IMR-90 (cell line): ENCODE data around the gene SMIM10L1. TPM values are rescaled to one million over a fixed set of nuclear protein-coding genes. Genes with fewer than 3 reads are reported as not detected.

Experiments
- ATAC-seq: fragments of 200-7000 bp; cut with Tn5 transposase; 2 replicates; pipeline ENCODE4 v1.9.1; 2020; ENCODE audit warnings: low read depth, mild to moderate bottlenecking, moderate library complexity
- BruUV-seq: library from RNA; stranded (reverse); fragments of 400-500 nt; replicated peaks from 2 replicates; lab custom pipeline; 2021; lab: Mats Ljungman, UMichigan
- CTCF ChIA-PET: fragments of 300-600 bp; formaldehyde crosslinking; extraction: SDS; loops from one replicate; lab custom pipeline; 2021; ENCODE audit warnings: antibody characterized with exemption; lab: Yijun Ruan, JAX
- POLR2A ChIA-PET: fragments of 300-600 bp; sonication (Branson Sonifier 250); formaldehyde crosslinking; loops from one replicate; lab custom pipeline; 2022; ENCODE audit warnings: antibody characterized with exemption; ENCODE audit not compliant: unreplicated experiment; lab: Charles Lee
- DNase-seq: peaks from one replicate; pipeline ENCODE4 v3.0.0; 2013
- H2AFZ ChIP-seq: replicated peaks from 2 replicates; pipeline ENCODE3; 2013; ENCODE audit warnings: low read length, mild to moderate bottlenecking; ENCODE audit not compliant: poor library complexity
- H2AK5ac ChIP-seq: 2 replicates; pipeline ENCODE4 v1.6.1; 2013; ENCODE audit warnings: low read depth, low read length, inconsistent platforms
- H2AK9ac ChIP-seq: replicated peaks from 2 replicates; pipeline ENCODE3; 2013; ENCODE audit warnings: mild to moderate bottlenecking, low read depth, low read length, moderate library complexity; ENCODE audit not compliant: poor library complexity
- H2BK120ac ChIP-seq: 2 replicates; pipeline ENCODE4 v1.6.1; 2013; ENCODE audit warnings: low read depth, low read length, inconsistent platforms
- H2BK15ac ChIP-seq: 3 replicates; pipeline ENCODE4 v1.6.1; 2013; ENCODE audit warnings: low read depth, low read length, inconsistent platforms
- H2BK20ac ChIP-seq: 2 replicates; pipeline ENCODE4 v1.6.1; 2013; ENCODE audit warnings: low read depth, mild to moderate bottlenecking, inconsistent platforms, low read length, moderate library complexity
- H2BK5ac ChIP-seq: 2 replicates; pipeline ENCODE4 v1.6.1; 2013; ENCODE audit warnings: mild to moderate bottlenecking, low read depth, low read length, inconsistent platforms; ENCODE audit not compliant: poor library complexity, severe bottlenecking
- H3K14ac ChIP-seq: replicated peaks from 2 replicates; pipeline ENCODE4 v1.6.1; 2013; ENCODE audit warnings: low read depth, low read length, inconsistent platforms
- H3K18ac ChIP-seq: 2 replicates; pipeline ENCODE4 v1.6.1; 2013; ENCODE audit warnings: low read depth, low read length, control low read depth
- H3K23ac ChIP-seq: 2 replicates; pipeline ENCODE4 v1.6.1; 2013; ENCODE audit warnings: low read depth, low read length, inconsistent platforms
- H3K27ac ChIP-seq: 2 replicates; pipeline ENCODE4 v1.5.1; 2013; ENCODE audit warnings: mild to moderate bottlenecking, control low read depth, low read length; ENCODE audit not compliant: insufficient read depth
- H3K27me3 ChIP-seq: 2 replicates; pipeline ENCODE4 v1.6.1; 2013; ENCODE audit warnings: low read length; ENCODE audit not compliant: control insufficient read depth, insufficient read depth
- H3K36me3 ChIP-seq: 2 replicates; pipeline ENCODE4 v1.6.1; 2013; ENCODE audit warnings: low read length, mixed read lengths; ENCODE audit not compliant: control insufficient read depth, insufficient read depth
- H3K4ac ChIP-seq: 2 replicates; pipeline ENCODE4 v1.6.1; 2013; ENCODE audit warnings: low read depth, low read length, inconsistent platforms
- H3K4me1 ChIP-seq: 2 replicates; pipeline ENCODE4 v1.6.1; 2013; ENCODE audit warnings: low read length, mixed read lengths; ENCODE audit not compliant: control insufficient read depth, insufficient read depth
- H3K4me2 ChIP-seq: 2 replicates; pipeline ENCODE4 v1.6.1; 2013; ENCODE audit warnings: low read depth, mild to moderate bottlenecking, control low read depth, low read length, moderate library complexity
- H3K4me3 ChIP-seq: 2 replicates; pipeline ENCODE4 v1.5.1; 2013; ENCODE audit warnings: low read depth, mild to moderate bottlenecking, control low read depth, low read length, moderate library complexity; ENCODE audit not compliant: insufficient read depth
- H3K56ac ChIP-seq: 2 replicates; pipeline ENCODE4 v1.6.1; 2013; ENCODE audit warnings: low read length, inconsistent platforms; ENCODE audit not compliant: insufficient read depth; ENCODE audit errors: extremely low read depth
- H3K79me1 ChIP-seq, 2 experiments: 2 replicates each; pipeline ENCODE4 v1.6.1; 2013; ENCODE audit warnings: low read length in 2 of 2, inconsistent platforms in 1 of 2, low read depth in 1 of 2
- H3K9ac ChIP-seq: 2 replicates; pipeline ENCODE4 v1.6.1; 2013; ENCODE audit warnings: low read depth, low read length, control low read depth
- H3K9me1 ChIP-seq: 2 replicates; pipeline ENCODE4 v1.6.1; 2013; ENCODE audit warnings: low read length, inconsistent platforms; ENCODE audit not compliant: insufficient read depth
- H3K9me3 ChIP-seq: 2 replicates; pipeline ENCODE4 v1.6.1; 2013; ENCODE audit warnings: low read length; ENCODE audit not compliant: control insufficient read depth, insufficient read depth
- H4K20me1 ChIP-seq: 2 replicates; pipeline ENCODE4 v1.6.1; 2013; ENCODE audit warnings: low read length, inconsistent platforms; ENCODE audit not compliant: insufficient read depth
- H4K5ac ChIP-seq: 2 replicates; pipeline ENCODE4 v1.6.1; 2013; ENCODE audit warnings: mild to moderate bottlenecking, low read depth, low read length, control low read depth
- H4K8ac ChIP-seq, 2 experiments: 2 replicates each; pipeline ENCODE4 v1.6.1; 2013; ENCODE audit warnings: low read depth in 2 of 2, low read length in 2 of 2, control low read depth in 1 of 2, inconsistent platforms in 1 of 2
- H4K91ac ChIP-seq: 2 replicates; pipeline ENCODE4 v1.6.1; 2013; ENCODE audit warnings: low read depth, low read length, inconsistent platforms; ENCODE audit not compliant: insufficient read depth
- BHLHE40 ChIP-seq: fragments of 150-350 bp; IDR thresholded peaks from 2 replicates; pipeline ENCODE4 v1.6.1; 2016; ENCODE audit warnings: mild to moderate bottlenecking, low read depth, low read length
- CEBPB ChIP-seq: IDR thresholded peaks from 2 replicates; pipeline ENCODE4 v1.6.1; 2012; ENCODE audit warnings: low read depth, low read length, improper control_type of control experiment
- CHD1 ChIP-seq: IDR thresholded peaks from 2 replicates; pipeline ENCODE4 v1.6.1; 2012; ENCODE audit warnings: low read depth, low read length, improper control_type of control experiment
- ELK1 ChIP-seq: fragments of 150-350 bp; IDR thresholded peaks from 2 replicates; pipeline ENCODE4 v1.6.1; 2016; ENCODE audit warnings: low read depth, mild to moderate bottlenecking, low read length, moderate library complexity, borderline replicate concordance
- FOS ChIP-seq: fragments of 150-350 bp; IDR thresholded peaks from 2 replicates; pipeline ENCODE4 v1.6.1; 2016; ENCODE audit warnings: low read depth, low read length
- MAFK ChIP-seq: IDR thresholded peaks from 2 replicates; pipeline ENCODE4 v1.6.1; 2012; ENCODE audit warnings: low read depth, low read length, improper control_type of control experiment
- MAZ ChIP-seq: IDR thresholded peaks from 2 replicates; pipeline ENCODE4 v1.6.1; 2012; ENCODE audit warnings: low read depth, mild to moderate bottlenecking, low read length, improper control_type of control experiment, moderate library complexity, borderline replicate concordance
- MXI1 ChIP-seq: IDR thresholded peaks from 2 replicates; pipeline ENCODE4 v1.6.1; 2012; ENCODE audit warnings: low read depth, mild to moderate bottlenecking, low read length, moderate library complexity, borderline replicate concordance
- NFE2L2 ChIP-seq: fragments of 150-350 bp; IDR thresholded peaks from 2 replicates; pipeline ENCODE4 v1.6.1; 2016; ENCODE audit warnings: low read depth, mild to moderate bottlenecking, low read length
- POLR2A ChIP-seq: IDR thresholded peaks from 2 replicates; pipeline ENCODE4 v1.6.1; 2012; ENCODE audit warnings: mild to moderate bottlenecking, low read depth, low read length
- RAD21 ChIP-seq: IDR thresholded peaks from 2 replicates; pipeline ENCODE4 v1.6.1; 2012; ENCODE audit warnings: low read length, improper control_type of control experiment
- RCOR1 ChIP-seq: IDR thresholded peaks from 2 replicates; pipeline ENCODE4 v1.6.1; 2012; ENCODE audit warnings: mild to moderate bottlenecking, low read length, improper control_type of control experiment; ENCODE audit not compliant: insufficient replicate concordance
- RFX5 ChIP-seq: IDR thresholded peaks from 2 replicates; pipeline ENCODE4 v1.8.0; 2012; ENCODE audit warnings: low read depth, mild to moderate bottlenecking, low read length, moderate library complexity
- SMC3 ChIP-seq: fragments of 150-350 bp; IDR thresholded peaks from 2 replicates; pipeline ENCODE4 v1.6.1; 2016; ENCODE audit warnings: low read depth, mild to moderate bottlenecking, antibody characterized with exemption, low read length, moderate library complexity
- USF2 ChIP-seq: fragments of 150-350 bp; IDR thresholded peaks from 2 replicates; pipeline ENCODE4 v1.6.1; 2017; ENCODE audit warnings: mild to moderate bottlenecking, antibody characterized with exemption, low read length, low read depth
- WGBS, 2 experiments: methylation state at CpG; one replicate each; pipeline versions ENCODE4 v1.1.5 to v1.1.7; 2013; ENCODE audit warnings: missing lambda C conversion rate in 2 of 2; ENCODE audit not compliant: insufficient read length in 1 of 2; ENCODE audit errors: extremely low coverage in 2 of 2; 5-methylcytosine and 5-hydroxymethylcytosine counted together
- dilution Hi-C: fragments of 300-500 bp; cut with HindIII; formaldehyde crosslinking; loops from one replicate; pipeline ENCODE4 v1.14.3; 2018; ENCODE audit warnings: low sequenced_read_pairs; ENCODE audit not compliant: unreplicated experiment
- in situ Hi-C: fragments of 300-500 bp; cut with MboI; formaldehyde crosslinking; loops from 3 replicates; pipeline ENCODE4 v1.14.3; 2019; ENCODE audit warnings: low sequenced_read_pairs, inconsistent platforms, mixed read lengths
- intact Hi-C: fragments of 100-400 bp; cut with micrococcal nuclease; formaldehyde crosslinking; loops from 2 replicates; pipeline ENCODE4 v1.10.0; 2022
- polyA plus RNA-seq, 3 experiments: library from polyadenylated mRNA; depleted of rRNA; stranded (reverse); fragments of >200 nt; gene quantifications; 2 replicates each; pipeline ENCODE4 v1.2.3, GENCODE V29; 2012; ENCODE audit warnings: low replicate concordance in 1 of 3
- total RNA-seq: library from RNA; depleted of rRNA; stranded (reverse); fragments of >200 nt; gene quantifications from 2 replicates; pipeline ENCODE4 v1.2.3, GENCODE V29; 2012
- TF ChIP-seq, protein P1 (sequence below): conservative IDR thresholded peaks from 2 replicates; pipeline ENCODE4 v1.5.1; 2012; ENCODE audit warnings: mild to moderate bottlenecking, low read depth, low read length, improper control_type of control experiment

Gene SMIM10L1
- total and polyA plus RNA-seq, 2 of the 4 experiments (the other 2 are of a cell fraction) = 2.7 to 4.5 TPM

DNA sequence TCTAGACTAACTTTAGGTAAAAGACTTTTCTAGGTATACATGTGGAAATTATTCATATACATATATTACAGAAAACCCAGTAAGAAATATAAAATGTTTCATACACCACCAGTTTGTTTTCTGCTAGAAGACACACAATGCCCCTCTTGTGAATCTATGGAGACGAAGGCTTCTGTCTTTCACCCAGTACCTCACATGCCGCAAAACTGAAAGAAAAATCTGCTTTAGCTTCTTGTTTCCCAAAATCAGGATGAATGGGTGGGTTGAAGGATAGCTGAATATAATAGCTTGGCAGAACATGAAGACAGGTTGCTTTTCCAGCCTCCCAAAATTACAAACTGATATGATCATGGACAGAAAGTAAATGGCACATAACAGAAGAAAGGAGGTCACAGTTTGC lies 37.8 kb upstream of the SMIM10L1 start:
- H2AFZ ChIP-seq = no peak overlapping the region
- H2BK120ac ChIP-seq = no peak overlapping the region
- dilution Hi-C loops = no loop called here
- no peak overlapping the region for H3K9ac ChIP-seq
- H2AK9ac ChIP-seq = no peak overlapping the region
- peaks cover 9% of the 10 kb centered on the region for H4K20me1 ChIP-seq
- H3K4me1 ChIP-seq = no peaks in the 10 kb centered on the region
- H4K5ac ChIP-seq = no peak overlapping the region
- DNase-seq (no peak), ATAC-seq (no peak)
- in situ Hi-C loops = no loop called here
- 0 out of 2 replicates have a peak, but pooled peaks cover 3% of the 10 kb centered on the region for H3K9me1 ChIP-seq
- peaks cover 1% of the 10 kb centered on the region; the same call in 1 of the 2 replicates for H3K36me3 ChIP-seq
- no CpG with 5 or more reads among the region's 2 CpGs for WGBS, 2 experiments
- ChIA-PET POLR2A (no interaction called here), CTCF (no interaction called here)
- no peak overlapping the region for H3K27ac ChIP-seq
- no peak overlapping the region for H4K91ac ChIP-seq
- H3K4me2 ChIP-seq = no peak overlapping the region
- no peak overlapping the region for H3K18ac ChIP-seq
- intact Hi-C loops = no loop called here
- TF ChIP-seq RFX5 (no peak), CHD1 (no peak), SMC3 (no peak), MAZ (no peak), FOS (no peak), NFE2L2 (no peak), RAD21 (no peak), MAFK (no peak), MXI1 (no peak), ELK1 (no peak), RCOR1 (no peak), USF2 (no peak), BHLHE40 (no peak), POLR2A (no peak), CEBPB (no peak)
- TF ChIP-seq, protein P1, sequence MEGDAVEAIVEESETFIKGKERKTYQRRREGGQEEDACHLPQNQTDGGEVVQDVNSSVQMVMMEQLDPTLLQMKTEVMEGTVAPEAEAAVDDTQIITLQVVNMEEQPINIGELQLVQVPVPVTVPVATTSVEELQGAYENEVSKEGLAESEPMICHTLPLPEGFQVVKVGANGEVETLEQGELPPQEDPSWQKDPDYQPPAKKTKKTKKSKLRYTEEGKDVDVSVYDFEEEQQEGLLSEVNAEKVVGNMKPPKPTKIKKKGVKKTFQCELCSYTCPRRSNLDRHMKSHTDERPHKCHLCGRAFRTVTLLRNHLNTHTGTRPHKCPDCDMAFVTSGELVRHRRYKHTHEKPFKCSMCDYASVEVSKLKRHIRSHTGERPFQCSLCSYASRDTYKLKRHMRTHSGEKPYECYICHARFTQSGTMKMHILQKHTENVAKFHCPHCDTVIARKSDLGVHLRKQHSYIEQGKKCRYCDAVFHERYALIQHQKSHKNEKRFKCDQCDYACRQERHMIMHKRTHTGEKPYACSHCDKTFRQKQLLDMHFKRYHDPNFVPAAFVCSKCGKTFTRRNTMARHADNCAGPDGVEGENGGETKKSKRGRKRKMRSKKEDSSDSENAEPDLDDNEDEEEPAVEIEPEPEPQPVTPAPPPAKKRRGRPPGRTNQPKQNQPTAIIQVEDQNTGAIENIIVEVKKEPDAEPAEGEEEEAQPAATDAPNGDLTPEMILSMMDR = no peak
- H3K14ac ChIP-seq = no peak overlapping the region
- BruUV-seq = no TSS peak
- no peak overlapping the region for H4K8ac ChIP-seq
- H3K4me3 ChIP-seq = no peak overlapping the region
- H3K23ac ChIP-seq = no peak overlapping the region
- H2BK20ac ChIP-seq = no peak overlapping the region
- H3K27me3 ChIP-seq = no peaks in the 10 kb centered on the region
- H3K4ac ChIP-seq = no peak overlapping the region
- peaks cover 22 to 39% of the 10 kb centered on the region in 2 experiments for H3K79me1 ChIP-seq
- no peak overlapping the region for H2BK15ac ChIP-seq
- no peak overlapping the region for H2BK5ac ChIP-seq
- H3K56ac ChIP-seq = no peak overlapping the region
- H3K9me3 ChIP-seq = no peaks in the 10 kb centered on the region
- no peak overlapping the region for H2AK5ac ChIP-seq
